ENCODE data around the gene CASP9. TPM values are rescaled to one million over a fixed set of nuclear protein-coding genes. Genes with fewer than 3 reads are reported as not detected.

The CASP9 gene
- total RNA-seq, 1 experiment from 2014 or later: 12.4 TPM

GRCh38 chr1:15558516-15558915 lies 34.5 kb upstream of the CASP9 start:
- H3K36me3 ChIP-seq (ENCODE audit: low read depth): no peaks in the 10 kb centered on the region
- peak overlapping the region; percentile 63; the same call in 1 of the 2 replicates for H2AFZ ChIP-seq
- no peaks in the 10 kb centered on the region for H3K27me3 ChIP-seq (ENCODE audit: insufficient read depth, low read depth)
- peak overlapping the region; percentile 99 for H3K27ac ChIP-seq
- peak overlapping the region; percentile 41; the same call in 1 of the 2 replicates for H3K4me3 ChIP-seq
- H3F3A ChIP-seq (ENCODE audit: insufficient read depth, low read depth): peaks cover 39% of the 10 kb centered on the region
- DNase-seq: peak in 1 of 2 experiments; percentile 69
- intact Hi-C loops (cut with micrococcal nuclease; ENCODE audit: unreplicated experiment): loop anchor here (2.0 kb wide), 1 partner anchor 32 kb away; the partner anchor contains the start of gene DNAJC16
- peaks cover 36% of the 10 kb centered on the region for H3K4me1 ChIP-seq (replicated peaks; ENCODE audit: insufficient read depth)
- POLR2A ChIA-PET (ENCODE audit: unreplicated experiment): no interaction called here
- CTCF ChIA-PET: no interaction called here
- no peaks in the 10 kb centered on the region for H3K9me2 ChIP-seq (ENCODE audit: insufficient read depth)
- BruUV-seq (replicated peaks): no TSS peak
- no peaks in the 10 kb centered on the region for H4K20me1 ChIP-seq (ENCODE audit: insufficient read depth)
- no peaks in the 10 kb centered on the region for H3K9me3 ChIP-seq (ENCODE audit: insufficient read depth, low read depth)
- peak overlapping the region; percentile 79 for H3K4me2 ChIP-seq
- TF ChIP-seq EZH2 (IDR thresholded peaks at IDR 0.05; ENCODE audit: low read depth): no peak
- no peak for TF ChIP-seq CTCF (conservative IDR thresholded peaks at IDR 0.05)
- no peaks in the 10 kb centered on the region for H3K79me2 ChIP-seq (ENCODE audit: low read depth)

GRCh38 chr1:15557594-15557993 lies 33.6 kb upstream of the CASP9 start:
- no peak for DNase-seq
- Histone ChIP-seq H3F3A (ENCODE audit: insufficient read depth, low read depth) (peaks cover 39% of the 10 kb centered on the region), H3K36me3 (ENCODE audit: low read depth) (no peaks in the 10 kb centered on the region), H3K27me3 (ENCODE audit: insufficient read depth, low read depth) (no peaks in the 10 kb centered on the region), H4K20me1 (ENCODE audit: insufficient read depth) (no peaks in the 10 kb centered on the region), H3K79me2 (ENCODE audit: low read depth) (no peaks in the 10 kb centered on the region), H3K4me3 (no peak overlapping the region), H3K9me3 (ENCODE audit: insufficient read depth, low read depth) (no peaks in the 10 kb centered on the region), H3K4me1 (replicated peaks; ENCODE audit: insufficient read depth) (peaks cover 36% of the 10 kb centered on the region), H3K27ac (peak overlapping the region; percentile 99), H3K4me2 (no peak overlapping the region), H2AFZ (no peak overlapping the region), H3K9me2 (ENCODE audit: insufficient read depth) (no peaks in the 10 kb centered on the region)
- intact Hi-C loops (cut with micrococcal nuclease; ENCODE audit: unreplicated experiment): no loop called here
- BruUV-seq (replicated peaks): no TSS peak
- ChIA-PET POLR2A (ENCODE audit: unreplicated experiment) (interaction anchor here (0.6 kb wide), 1 partner anchor 30 kb away, joined by 6 read pairs; no protein-coding TSS in a partner anchor), CTCF (no interaction called here)
- TF ChIP-seq EZH2 (IDR thresholded peaks at IDR 0.05; ENCODE audit: low read depth) (no peak), CTCF (conservative IDR thresholded peaks at IDR 0.05) (no peak)

GRCh38 chr1:15557008-15557407 lies 33.0 kb upstream of the CASP9 start:
- H3F3A ChIP-seq (ENCODE audit: insufficient read depth, low read depth): peaks cover 39% of the 10 kb centered on the region
- no peak overlapping the region for H2AFZ ChIP-seq
- no peak overlapping the region for H3K4me3 ChIP-seq
- no peaks in the 10 kb centered on the region for H4K20me1 ChIP-seq (ENCODE audit: insufficient read depth)
- ChIA-PET POLR2A (ENCODE audit: unreplicated experiment) (interaction anchor here (0.6 kb wide), 1 partner anchor 30 kb away, joined by 6 read pairs; no protein-coding TSS in a partner anchor), CTCF (no interaction called here)
- DNase-seq: no peak
- H3K79me2 ChIP-seq (ENCODE audit: low read depth): no peaks in the 10 kb centered on the region
- peaks cover 36% of the 10 kb centered on the region for H3K4me1 ChIP-seq (replicated peaks; ENCODE audit: insufficient read depth)
- H3K4me2 ChIP-seq: no peak overlapping the region
- H3K9me2 ChIP-seq (ENCODE audit: insufficient read depth): no peaks in the 10 kb centered on the region
- no peaks in the 10 kb centered on the region for H3K36me3 ChIP-seq (ENCODE audit: low read depth)
- H3K27ac ChIP-seq: peak overlapping the region; percentile 39; the same call in 1 of the 2 replicates
- BruUV-seq (replicated peaks): no TSS peak
- no peaks in the 10 kb centered on the region for H3K27me3 ChIP-seq (ENCODE audit: insufficient read depth, low read depth)
- H3K9me3 ChIP-seq (ENCODE audit: insufficient read depth, low read depth): no peaks in the 10 kb centered on the region
- no peak for TF ChIP-seq EZH2 (IDR thresholded peaks at IDR 0.05; ENCODE audit: low read depth)
- no peak for TF ChIP-seq CTCF (conservative IDR thresholded peaks at IDR 0.05)
- intact Hi-C loops (cut with micrococcal nuclease; ENCODE audit: unreplicated experiment): no loop called here

All from PC-9 (cell line).